ENCODE results near the gene ST6GAL2.

The ST6GAL2 gene

GRCh38 chr2:106863387-106863786, 22.6 kb downstream of the ST6GAL2 start:
- no peak for DNase-seq (ENCODE audit: low read depth in 2 of 2)

- DNase-seq (ENCODE audit: low read depth in 2 of 2): no peak
Measured at GRCh38 chr2:106859498-106859897, 26.5 kb downstream of the ST6GAL2 start.

GRCh38 chr2:106858810-106859209, 27.2 kb downstream of the ST6GAL2 start:
- DNase-seq (ENCODE audit: low read depth in 2 of 2): no peak

DNA sequence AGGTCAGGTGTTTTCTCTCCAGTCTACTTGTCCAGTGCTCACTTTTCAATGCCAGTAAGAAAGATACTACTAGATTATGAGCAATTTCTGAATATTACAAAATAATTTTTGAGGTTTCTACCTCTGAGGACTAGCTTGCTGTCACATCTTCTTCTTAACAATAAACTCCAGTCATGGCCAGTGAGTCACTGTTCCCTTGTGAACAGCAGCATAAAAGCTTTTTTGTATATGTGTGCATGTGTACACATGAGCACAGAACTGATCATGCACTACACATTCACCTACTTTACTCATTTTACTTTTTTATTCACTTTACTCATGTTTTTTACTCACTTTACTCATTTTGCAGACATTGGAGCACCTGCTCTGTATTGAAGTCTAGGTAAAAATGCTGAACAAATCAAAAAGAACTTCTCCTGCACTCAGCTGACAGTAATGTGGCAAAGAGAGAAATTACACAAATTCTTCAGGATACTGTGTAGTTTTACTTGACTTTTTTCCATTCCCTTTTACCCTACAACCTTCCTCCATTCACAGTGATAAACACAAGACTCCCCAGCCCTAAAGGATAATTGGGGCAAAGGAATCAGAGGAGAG, 28.0 kb downstream of the ST6GAL2 start:
- no peak for DNase-seq (ENCODE audit: low read depth in 2 of 2)

- no peak for DNase-seq (ENCODE audit: low read depth in 2 of 2)
Measured at GRCh38 chr2:106853631-106854030, 32.3 kb downstream of the ST6GAL2 start.

DNA sequence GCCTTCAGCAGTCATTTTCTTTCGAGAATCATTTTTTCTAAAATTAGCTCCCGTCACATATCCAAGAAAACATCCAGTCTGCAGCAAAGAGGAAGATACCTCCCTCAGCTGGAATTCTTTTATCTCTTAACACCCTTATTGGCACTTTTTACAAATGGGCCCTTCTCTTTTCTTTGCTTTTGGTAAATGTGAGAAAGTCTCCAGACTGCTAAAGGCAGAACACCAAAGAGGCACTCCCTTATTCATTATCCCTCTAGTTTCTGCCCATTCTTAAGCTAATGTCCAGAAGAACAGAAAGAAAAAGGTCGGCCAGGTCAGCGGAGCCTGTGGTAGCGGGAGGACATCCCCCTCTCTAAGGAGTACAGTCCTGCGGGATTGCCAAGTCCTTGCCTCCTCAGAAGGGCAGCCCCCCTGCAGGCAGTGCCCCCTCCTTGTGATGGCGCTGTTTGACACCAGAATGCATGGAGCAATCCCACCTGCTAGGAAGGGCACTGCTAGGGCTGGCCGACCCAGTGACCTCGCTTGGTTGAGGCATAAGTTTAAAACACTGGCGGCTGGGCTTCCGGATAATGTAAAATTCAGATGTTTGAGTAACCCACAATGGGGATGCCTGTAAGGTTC, 34.0 kb downstream of the ST6GAL2 start:
- DNase-seq (ENCODE audit: low read depth in 2 of 2): no peak

DNA sequence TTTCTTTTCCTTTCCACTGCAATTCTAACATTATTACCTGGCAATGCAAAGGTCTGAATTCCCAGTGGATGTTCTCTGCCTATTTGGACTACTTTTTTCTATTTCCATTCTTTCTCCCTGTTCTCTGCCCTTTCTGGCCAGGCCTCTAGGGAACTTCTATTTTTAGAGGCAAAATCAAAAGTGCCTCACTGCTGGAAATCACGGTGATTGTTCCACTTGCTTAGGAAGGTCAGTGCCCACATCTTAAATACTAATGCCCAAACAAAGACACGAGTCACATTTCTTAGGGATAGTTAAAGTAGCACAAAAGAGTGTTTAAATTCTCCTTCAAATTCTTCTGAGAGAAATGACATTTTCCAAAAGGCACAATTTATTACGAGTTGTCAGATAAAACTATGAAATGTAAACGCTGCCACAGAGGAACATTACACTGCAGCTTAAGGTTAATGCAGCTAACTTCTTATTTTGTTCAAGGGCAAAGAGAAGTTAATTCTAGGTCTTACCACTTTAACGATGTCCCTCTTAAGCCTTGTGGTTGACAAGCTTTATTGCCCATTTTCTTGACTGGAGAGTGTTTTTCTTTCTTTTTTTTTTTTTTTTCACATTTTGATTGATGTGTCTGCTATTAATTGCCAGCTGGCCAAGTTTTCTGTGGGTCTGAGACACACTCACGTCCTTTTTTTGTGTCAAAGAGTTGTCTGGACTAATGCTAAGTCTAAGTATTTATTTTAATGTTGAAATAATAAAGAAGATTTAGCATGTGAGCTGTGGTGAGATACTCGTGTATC, 34.7 kb downstream of the ST6GAL2 start:
- DNase-seq (ENCODE audit: low read depth in 2 of 2): no peak

DNA sequence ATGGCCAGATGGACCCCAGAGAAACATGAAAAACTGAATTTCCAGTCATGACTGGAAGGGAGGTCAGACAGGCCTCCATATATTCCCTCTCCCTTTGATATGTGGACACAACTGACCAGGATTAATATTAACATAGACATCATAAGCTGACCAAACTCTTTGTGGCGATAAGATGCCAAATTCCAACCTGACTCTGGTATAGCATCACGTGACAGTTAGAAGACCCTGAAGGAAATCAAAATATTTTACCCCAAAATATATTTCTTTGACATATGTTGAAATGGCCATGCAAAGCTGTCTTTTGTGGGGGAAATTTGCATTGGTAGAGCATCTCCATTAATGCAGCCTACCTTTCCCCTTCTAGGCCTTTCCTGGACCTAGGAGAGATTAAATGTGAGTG, 36.7 kb downstream of the ST6GAL2 start:
- no peak for DNase-seq (ENCODE audit: low read depth in 2 of 2)

DNA sequence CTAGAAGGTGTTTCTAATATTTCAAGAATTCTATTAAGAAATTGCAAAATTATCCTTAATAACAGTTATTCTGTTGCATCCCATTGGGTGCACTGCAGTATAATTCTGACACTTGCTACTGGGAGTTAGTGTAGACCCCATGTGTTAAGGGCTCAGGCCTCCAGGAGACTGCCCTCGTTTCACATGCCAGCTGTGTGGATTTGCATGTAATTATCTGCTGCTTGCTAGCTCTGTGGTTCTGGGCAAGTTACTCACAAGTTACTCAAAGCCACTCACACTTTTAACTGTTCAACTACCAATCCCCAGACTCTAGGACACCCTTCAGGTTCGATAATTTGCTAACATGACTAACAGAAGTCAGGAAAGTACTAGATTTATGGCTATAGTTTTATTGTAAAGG, 38.6 kb downstream of the ST6GAL2 start:
- DNase-seq (ENCODE audit: low read depth in 2 of 2): no peak

- no peak for DNase-seq (ENCODE audit: low read depth in 2 of 2)
Measured at GRCh38 chr2:106845716-106846115, 40.3 kb downstream of the ST6GAL2 start.

GRCh38 chr2:106843910-106844250, 42.1 kb downstream of the ST6GAL2 start:
- DNase-seq (ENCODE audit: low read depth in 2 of 2): no peak

GRCh38 chr2:106843001-106843909, 42.7 kb downstream of the ST6GAL2 start:
- DNase-seq (ENCODE audit: low read depth in 2 of 2): no peak

DNA sequence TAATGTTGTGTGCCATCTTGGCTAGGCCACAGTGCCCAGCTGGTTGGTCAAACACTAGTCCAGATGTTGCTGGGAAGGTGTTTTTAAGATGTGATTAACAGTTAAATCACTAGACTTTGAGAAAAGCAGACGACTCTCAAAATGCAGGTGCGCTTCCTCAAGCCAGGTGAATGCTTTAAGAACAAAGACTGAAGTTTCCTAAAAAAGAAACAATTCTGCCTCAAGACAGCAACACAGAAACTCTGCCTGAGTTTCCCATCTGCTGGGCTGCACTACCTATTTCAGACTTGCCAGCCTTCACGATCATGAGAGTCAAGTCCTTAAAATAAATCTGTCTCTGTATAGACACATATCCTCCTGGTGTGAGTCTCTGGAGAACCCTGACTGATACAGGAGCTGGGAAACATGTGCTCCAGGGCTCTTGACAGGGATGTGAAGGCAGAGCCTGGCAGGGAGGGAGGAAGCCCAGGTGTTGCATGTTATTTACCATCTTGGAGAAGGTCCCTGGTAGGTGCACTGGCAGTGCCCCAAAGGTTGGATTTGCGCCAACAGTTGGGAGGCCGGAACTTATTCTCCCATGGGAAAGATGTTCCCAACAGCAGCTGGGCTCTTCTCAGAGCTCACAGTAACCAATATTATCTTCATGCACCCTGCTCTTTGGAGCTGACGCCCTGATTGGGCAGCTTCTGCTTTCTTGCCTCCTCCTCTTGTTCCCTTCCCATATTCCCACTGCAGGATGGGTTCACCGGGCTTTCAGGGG, 43.9 kb downstream of the ST6GAL2 start:
- DNase-seq (ENCODE audit: low read depth in 2 of 2): no peak

GRCh38 chr2:106840818-106841217, 45.1 kb downstream of the ST6GAL2 start:
- DNase-seq (ENCODE audit: low read depth in 2 of 2): no peak

DNA sequence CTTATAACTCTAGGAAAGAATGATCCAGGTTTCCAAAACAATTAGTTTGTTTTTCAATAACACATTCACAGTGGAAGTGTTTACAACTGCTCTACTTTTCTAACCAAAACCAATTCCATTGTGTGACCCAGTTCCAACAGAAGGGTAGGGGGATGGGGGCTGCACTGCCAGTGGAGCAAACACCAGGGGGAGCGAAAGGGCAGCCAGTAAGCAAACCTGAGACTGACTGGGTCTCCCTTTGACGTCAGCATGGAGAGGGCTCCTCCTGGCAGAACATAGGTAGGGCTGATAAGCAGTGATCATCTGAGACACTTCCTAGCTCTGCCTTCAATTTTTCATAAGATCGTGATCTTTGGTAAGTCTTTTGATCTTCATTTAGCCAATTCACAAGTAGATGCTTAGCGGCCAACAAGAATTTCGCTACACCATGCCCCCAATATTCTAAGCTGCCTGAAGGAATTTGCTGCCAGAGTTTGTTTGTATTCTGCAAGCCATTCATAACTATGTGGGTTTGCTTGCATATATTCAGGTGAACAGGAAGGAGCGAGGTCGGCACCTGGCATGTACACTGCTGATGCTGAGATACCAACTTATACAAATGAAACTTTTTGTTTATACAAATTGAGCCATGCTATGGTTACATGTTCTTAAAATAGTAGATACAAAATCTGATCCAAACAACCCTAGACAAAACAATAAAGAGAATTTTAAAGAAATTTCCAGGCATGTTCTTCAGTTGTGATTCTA, 45.9 kb downstream of the ST6GAL2 start:
- no peak for DNase-seq (ENCODE audit: low read depth in 2 of 2)

GRCh38 chr2:106833256-106833655, 52.7 kb downstream of the ST6GAL2 start:
- no peak for DNase-seq (ENCODE audit: low read depth in 2 of 2)

- no peak for DNase-seq (ENCODE audit: low read depth in 2 of 2)
Measured at GRCh38 chr2:106831816-106832569, 54.0 kb downstream of the ST6GAL2 start.

- no peak for DNase-seq (ENCODE audit: low read depth in 2 of 2)
Measured at GRCh38 chr2:106831241-106831640, 54.7 kb downstream of the ST6GAL2 start.

GRCh38 chr2:106830191-106830590, 55.8 kb downstream of the ST6GAL2 start:
- DNase-seq (ENCODE audit: low read depth in 2 of 2): no peak

DNA sequence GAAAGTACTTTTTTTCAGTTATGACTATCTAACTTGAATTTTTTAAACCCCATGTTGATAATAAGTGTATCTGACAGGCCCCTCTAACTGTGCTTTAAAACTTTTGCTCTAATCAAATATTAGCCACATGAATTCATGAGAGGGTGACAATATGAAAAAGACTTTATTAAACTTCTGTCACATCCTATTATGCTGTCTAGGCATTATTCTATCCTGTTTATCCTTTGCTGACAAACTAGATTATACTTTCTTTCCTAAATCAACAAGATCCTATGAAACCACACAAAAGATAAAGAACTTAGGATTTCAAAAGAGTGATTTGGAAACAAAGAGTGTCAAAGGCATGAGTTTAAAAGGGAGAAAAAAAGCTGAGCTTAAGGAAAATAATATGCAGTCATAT, 57.8 kb downstream of the ST6GAL2 start:
- DNase-seq (ENCODE audit: low read depth in 2 of 2): no peak

Measured in activated CD4-positive, alpha-beta T cell treated with anti-CD3 and anti-CD28 coated beads for 24 hours (primary cell).